GM18909 (cell line): ENCODE results near the gene MATR3.

Experiments
- ATAC-seq: cut with Tn5 transposase; IDR thresholded peaks from one replicate; pipeline ENCODE4 v1.9.1; 2021; ENCODE audit warnings: mild to moderate bottlenecking; ENCODE audit not compliant: unreplicated experiment, poor library complexity

MATR3 gene

GRCh38 chr5:139379626-139380449 lies 86.3 kb downstream of the MATR3 start:
- no peak for ATAC-seq
